DMS79 (cell line): Measurements from ENCODE around the gene SLC39A11.

Experiments used
- DNase-seq: peaks from one replicate; lab custom pipeline; 2025; lab: John Stamatoyannopoulos, UW

SLC39A11 gene

DNA sequence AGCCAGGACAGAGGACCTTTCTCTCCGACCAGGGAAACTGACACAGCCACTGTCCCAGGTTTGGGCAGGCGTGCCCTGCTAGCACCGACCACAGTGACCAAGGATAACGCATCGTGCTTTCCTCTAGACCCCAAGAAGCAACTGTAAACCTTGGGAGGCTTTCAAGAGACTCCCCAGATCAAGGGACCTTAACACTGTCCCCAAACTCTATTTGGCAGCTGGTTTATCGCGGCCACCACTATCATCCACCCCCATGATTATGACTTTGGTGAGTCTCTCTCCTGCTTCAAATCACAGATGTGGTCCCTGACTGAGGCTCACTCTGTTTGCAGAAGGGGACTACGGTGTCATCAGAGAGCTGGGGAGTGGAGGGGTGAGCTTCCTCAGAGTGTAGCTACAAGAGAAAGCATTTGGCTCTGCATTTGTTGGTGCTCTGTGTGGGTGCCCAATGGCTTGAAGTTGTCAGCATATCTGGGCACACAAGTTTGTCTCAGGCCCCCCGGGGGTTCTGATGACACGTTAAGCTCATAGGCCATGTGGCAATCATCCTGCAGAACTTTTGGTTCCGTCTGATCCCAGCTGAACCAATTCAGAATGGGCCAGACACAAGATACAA, 408.0 kb downstream of the SLC39A11 start:
- DNase-seq: no peak

GRCh38 chr17:72683506-72684404, 408.7 kb downstream of the SLC39A11 start:
- peak; percentile 18 for DNase-seq

DNA sequence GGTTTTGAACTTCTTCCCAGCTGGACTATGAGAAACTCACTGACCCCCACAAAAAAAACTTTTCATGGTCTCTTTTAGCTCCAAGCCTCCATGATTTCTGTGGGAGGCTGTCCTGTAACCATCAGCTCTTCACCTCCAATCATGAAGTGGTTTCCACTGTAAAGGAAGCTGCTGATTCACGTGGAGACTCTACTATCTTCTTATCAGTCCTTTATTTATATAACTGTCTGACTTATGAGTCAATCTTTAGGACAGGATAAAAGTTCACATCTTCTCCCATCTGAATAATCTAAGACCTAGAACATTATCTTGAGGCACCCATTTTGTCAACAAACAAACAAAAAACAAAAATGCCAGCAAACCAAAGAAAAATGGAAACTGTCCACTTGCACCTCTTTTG, 409.9 kb downstream of the SLC39A11 start:
- DNase-seq: no peak

DNA sequence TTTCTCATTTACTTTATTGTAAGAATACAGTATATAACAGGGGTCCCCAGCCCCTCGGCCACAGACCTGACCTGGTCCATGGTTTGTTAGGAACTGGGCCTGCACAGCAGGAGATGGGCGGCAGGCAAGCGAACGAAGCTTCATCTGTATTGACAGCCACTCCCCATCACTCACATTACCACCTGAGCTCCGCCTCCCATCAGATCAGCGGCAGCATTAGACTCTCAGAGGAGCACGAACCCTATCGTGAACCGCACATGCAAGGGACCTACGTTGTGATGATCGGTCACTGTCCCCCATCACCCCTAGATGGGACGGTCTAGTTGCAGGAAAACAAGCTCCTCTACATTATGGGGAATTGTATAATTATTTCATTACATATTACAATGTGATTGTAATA, 410.6 kb downstream of the SLC39A11 start:
- DNase-seq: no peak

DNA sequence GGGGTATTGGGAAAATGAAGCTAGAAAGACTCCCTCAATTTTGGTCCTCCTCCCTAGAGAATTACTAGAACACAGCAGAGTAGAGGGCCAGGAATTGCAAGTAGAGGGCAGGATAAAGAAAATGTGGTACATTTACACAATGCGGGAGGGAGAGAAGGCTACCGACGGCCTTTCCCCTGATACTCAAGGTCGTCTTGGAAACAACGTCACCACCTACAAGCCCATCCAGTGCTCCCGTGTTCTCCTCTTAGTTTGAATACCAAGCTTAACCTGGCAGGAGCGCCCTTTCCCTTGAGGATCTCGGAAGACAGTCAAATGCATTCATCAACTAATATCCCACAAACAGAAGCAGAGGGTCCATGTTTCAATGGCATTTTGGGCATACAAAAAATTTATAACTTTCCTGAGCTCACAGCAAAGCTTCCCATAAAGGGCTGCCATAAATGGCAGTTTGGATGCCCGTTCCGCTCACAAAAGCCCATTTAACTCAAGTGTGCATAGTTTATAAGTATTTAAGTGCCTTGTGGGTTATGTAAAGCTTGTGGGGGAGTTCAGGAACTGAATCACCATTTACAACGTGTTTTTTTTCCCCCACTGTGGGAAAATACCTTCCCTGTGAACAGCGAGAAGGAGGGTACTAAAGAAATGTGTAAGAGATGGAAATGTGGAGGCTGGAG, 414.6 kb downstream of the SLC39A11 start:
- no peak for DNase-seq

DNA sequence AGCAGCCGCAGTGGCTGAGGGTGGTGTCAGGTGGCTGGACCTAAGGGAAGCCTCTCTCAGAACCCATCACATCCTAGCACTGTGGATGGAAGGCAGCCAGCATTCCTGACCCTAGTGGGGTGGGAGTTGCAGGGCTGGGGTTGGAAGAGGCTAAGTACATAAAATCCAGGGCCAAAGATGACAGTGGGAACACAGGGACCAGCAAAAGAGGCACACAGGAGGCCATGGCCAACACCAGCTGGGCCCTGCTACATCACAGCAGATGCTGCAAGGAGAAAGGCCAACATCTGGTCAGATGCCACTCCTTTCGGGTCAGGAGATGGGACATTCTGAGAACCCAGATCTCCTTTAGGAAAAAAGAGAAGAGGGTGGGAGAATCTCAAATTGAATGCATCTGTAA, 415.4 kb downstream of the SLC39A11 start:
- no peak for DNase-seq

DNA sequence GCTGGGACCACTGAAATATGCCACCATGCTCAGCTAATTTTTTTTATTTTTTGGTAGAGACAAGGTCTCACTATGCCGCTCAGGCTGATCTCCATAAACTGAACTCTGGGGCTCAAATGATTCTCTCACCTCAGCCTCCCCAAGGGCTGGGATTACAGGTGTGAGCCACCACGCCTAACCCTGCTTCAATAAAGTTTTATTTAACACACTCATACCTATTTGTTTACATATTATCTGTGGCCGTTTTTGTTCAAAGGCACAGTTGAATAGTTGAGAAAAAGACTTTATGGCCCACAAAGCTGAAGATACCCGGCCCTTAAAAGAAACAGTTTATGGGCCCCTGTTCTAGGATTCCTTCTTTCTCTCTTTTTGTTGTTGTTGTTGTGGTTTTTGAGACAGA, 419.8 kb downstream of the SLC39A11 start:
- no peak for DNase-seq

DNA sequence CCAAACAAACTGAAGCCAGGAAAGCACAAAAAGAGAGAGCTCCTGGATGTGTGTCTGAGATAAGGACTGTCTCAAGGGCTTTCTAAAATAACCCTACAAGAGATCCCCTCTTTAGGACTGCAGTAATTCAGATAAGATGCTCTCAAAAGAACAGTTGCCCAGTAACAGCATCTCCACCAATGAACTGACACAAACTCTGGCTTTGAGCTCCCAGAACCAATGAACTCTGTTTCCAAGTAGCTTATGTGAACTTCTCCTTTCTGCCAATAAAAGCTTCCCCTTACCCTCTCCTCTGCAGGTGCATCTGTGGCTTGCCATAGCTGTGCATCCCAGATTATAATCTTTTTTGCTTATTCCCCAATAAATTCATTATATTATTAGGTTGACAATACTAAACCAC, 421.5 kb downstream of the SLC39A11 start:
- peak; percentile 50 for DNase-seq

- DNase-seq: no peak
Observed at GRCh38 chr17:72667096-72668063, 425.1 kb downstream of the SLC39A11 start.

DNA sequence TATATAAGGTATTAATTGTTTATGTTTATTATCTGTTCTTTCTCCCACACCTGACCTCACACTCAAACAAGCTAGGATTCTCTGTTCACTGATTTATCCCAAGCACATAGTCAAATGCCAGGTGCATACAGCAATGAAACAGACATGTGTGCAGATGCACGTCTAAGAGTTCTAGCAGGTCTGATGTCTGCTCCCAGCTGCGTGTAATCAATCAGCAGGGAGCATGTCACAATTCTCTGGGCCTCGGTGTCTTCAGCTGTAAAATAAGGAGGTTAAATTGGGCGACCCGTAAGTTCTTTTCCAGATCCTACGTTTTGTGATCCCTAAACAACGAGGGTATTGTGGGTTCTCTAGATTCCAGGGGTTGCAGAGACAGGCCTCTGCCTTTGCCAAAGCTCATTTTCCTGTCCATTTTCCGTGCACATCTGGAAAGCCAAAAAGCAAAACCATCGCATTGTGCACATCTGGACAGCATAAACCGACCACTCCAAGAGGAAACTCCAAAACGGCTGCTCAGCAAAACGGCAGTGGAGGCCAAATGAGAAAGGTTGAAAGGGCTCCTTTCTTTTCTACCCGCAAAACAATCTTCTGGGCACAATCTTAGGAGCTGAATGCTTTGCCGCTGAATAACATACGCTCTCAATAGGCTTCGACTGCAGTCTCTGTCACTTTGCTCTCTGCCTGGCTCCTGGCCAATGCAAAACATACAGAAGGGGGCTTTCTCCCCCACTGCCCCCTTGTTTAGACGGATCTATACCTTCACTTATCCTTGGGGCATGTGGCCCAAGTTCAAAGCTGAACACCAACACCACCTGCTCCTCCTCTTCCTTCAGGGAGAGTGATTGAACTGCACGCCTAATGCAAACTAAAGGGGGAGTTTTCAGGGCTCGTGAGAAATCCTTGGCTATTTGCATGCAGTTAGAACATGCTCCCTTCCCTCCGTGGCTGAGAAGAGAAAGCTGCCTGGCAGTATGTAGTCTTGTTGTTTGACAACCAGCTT, 426.3 kb downstream of the SLC39A11 start:
- peak; percentile 47 for DNase-seq

GRCh38 chr17:72662827-72663190, 429.7 kb downstream of the SLC39A11 start:
- DNase-seq: no peak

DNA sequence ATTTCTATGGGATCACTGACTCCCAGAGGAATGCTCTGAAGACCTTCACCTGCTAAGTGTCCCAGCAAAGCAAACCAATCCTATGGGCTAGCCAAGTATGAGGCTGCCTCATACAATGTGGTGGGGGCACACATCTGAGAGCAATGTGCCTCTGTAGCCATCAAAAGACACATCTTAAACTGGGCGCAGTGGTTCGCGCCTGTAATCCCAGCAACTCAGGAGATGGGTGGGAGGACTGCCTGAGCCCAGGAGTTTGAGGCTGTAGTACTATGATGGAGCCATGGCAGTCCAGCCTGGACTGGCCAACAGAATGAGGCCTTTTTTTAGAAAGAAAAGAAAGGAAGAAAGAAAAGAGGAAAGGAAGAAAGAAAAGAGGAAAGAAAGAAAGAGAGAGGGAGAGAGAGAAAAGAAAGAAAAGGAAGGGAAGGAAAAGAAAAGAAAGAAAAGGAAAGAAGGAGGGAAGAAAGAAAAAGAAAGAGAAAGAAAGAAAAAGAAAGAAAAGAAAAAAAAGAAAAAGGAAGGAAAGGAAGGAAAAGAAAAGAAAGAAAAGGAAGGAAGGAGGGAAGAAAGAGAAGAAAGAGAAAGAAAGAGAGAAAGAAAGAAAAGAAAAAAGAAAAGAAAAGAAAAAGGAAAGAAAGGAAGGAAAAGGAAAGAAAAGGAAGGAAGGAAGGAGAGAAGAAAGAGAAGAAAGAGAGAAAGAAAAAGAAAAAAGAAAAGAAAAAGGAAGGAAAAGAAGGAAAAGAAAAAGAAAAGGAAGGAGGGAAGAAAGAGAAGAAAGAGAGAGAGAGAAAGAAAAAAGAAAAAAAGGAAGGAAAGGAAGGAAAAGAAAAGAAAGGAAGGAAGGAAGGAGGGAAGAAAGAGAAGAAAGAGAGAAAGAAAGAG, 430.3 kb downstream of the SLC39A11 start:
- no peak for DNase-seq

GRCh38 chr17:72661116-72661944, 431.2 kb downstream of the SLC39A11 start:
- no peak for DNase-seq

- DNase-seq: no peak
Observed at GRCh38 chr17:72660274-72661115, 432.0 kb downstream of the SLC39A11 start.

DNA sequence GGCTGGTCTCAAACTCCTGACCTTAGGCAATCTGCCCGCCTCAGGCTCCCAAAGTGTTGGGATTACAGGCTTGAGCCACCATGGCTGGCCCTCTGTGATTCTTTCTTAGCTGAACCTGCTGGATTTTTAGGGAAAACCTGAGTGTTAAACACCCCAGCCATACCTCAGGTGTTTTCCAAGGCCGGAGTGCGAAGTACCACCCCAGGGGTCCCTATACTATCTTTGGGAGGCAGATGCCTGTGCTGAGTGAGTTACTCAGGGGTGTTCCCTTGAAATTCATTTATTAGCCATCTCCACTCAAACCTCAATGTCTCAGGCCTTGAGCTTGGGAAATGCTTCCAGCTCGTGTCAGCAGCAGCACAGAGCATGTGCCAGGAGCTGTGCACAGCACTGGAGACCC, 432.7 kb downstream of the SLC39A11 start:
- DNase-seq: no peak

DNA sequence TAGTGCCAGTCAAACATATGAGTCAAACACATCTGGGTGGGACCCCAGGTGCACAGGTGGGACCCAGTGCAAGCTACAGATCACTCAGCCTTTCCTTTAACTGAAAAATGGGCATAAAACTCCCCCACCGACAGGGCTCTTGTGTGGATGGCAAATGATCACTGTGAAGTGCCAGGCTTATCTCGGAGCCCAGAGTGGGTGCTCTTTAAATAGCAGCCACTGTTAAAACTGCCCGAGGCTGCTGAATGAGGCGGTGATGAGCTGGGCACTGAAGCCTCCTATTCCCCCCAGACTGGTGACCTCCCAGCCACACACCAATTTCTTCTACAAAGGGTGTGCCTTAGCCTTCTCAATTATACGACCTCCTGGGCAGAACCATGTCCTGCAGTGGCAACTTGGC, 433.8 kb downstream of the SLC39A11 start:
- no peak for DNase-seq

GRCh38 chr17:72657467-72658317, 434.8 kb downstream of the SLC39A11 start:
- no peak for DNase-seq
